ENCODE measurements around the gene GPC6.

GRCh38 chr13:94006296-94006695, 779.7 kb downstream of the GPC6 start:
- TF ChIP-seq EZH2 (IDR thresholded peaks at IDR 0.05; ENCODE audit: borderline replicate concordance, low read length) (no peak), CTCF (IDR thresholded peaks at IDR 0.05; ENCODE audit: low read length) (no peak)

Data from OCI-LY1 (cell line).